ENCODE measurements around the gene UBALD1. TPM values are rescaled to one million over a fixed set of nuclear protein-coding genes. Genes with fewer than 3 reads are reported as not detected.

The UBALD1 gene
- total RNA-seq, 1 experiment from 2014 or later, result 45.9 TPM

GRCh38 chr16:4603624-4604170 lies 11.0 kb downstream of the UBALD1 start:
- Histone ChIP-seq H3K9me2 (ENCODE audit: insufficient read depth) (no peaks in the 10 kb centered on the region), H4K20me1 (ENCODE audit: insufficient read depth) (no peaks in the 10 kb centered on the region), H3K79me2 (ENCODE audit: insufficient read depth, low read length) (no peaks in the 10 kb centered on the region), H3K9me3 (ENCODE audit: control insufficient read depth in 1 of 2, insufficient read depth in 1 of 2, low read depth in 1 of 2, low read length in 2 of 2) (no peaks in the 10 kb centered on the region), H3K4me3 (replicated peaks in 1 of 2; ENCODE audit: low read depth in 1 of 2, low read length in 2 of 2) (no peak overlapping the region), H3K27me3 (ENCODE audit: insufficient read depth, low read length) (no peaks in the 10 kb centered on the region), H3K4me2 (ENCODE audit: low read length) (no peak overlapping the region), H3K4me1 (ENCODE audit: control insufficient read depth in 1 of 2, insufficient read depth in 2 of 2, low read length in 2 of 2) (no peaks in the 10 kb centered on the region), H3K27ac (ENCODE audit: low read depth, low read length) (no peak overlapping the region), H3K36me3 (ENCODE audit: control insufficient read depth in 1 of 2, insufficient read depth in 2 of 2, low read length in 2 of 2) (peaks cover 0 to 6% of the 10 kb centered on the region in 2 experiments; a peak in 2 of 4 replicates), H3K9ac (ENCODE audit: low read length) (no peak overlapping the region), H2AFZ (ENCODE audit: low read depth, low read length, poor library complexity, severe bottlenecking) (no peak overlapping the region)
- no peak for DNase-seq (ENCODE audit: low read depth, low spot score)
- no peak for ATAC-seq
- POLR2A ChIA-PET, result no interaction called here
- no TSS peak for BruUV-seq (replicated peaks)
- RAD21 ChIA-PET (ENCODE audit: low non-redundant PET in 1 of 2, low total read pairs in 2 of 2, uncharacterized antibody in 2 of 2, unreplicated experiment in 2 of 2), result no interaction called here
- intact Hi-C loops (cut with micrococcal nuclease), result no loop called here
- CTCF ChIA-PET, result no interaction called here
- no peak for TF ChIP-seq EZH2phosphoT487 (IDR thresholded peaks at IDR 0.05; ENCODE audit: borderline replicate concordance)
- TF ChIP-seq SP1 (IDR thresholded peaks at IDR 0.05; ENCODE audit: low read depth), result no peak
- no peak for TF ChIP-seq ZBTB33 (IDR thresholded peaks at IDR 0.05; ENCODE audit: extremely low read depth, insufficient replicate concordance, low read length)
- no peak for TF ChIP-seq REST (IDR thresholded peaks at IDR 0.05; ENCODE audit: low read depth)
- TF ChIP-seq CTCF (IDR thresholded peaks at IDR 0.05 in 2 of 3, conservative IDR thresholded peaks at IDR 0.05 in 1 of 3; ENCODE audit: borderline replicate concordance in 1 of 3, insufficient read depth in 1 of 3, low read depth in 2 of 3, low read length in 2 of 3), result no peak
- TF ChIP-seq POLR2AphosphoS5 (IDR thresholded peaks at IDR 0.05; ENCODE audit: low read depth, low read length), result no peak
- TF ChIP-seq ZNF274 (IDR thresholded peaks at IDR 0.05; ENCODE audit: low read depth, low read length), result no peak
- TF ChIP-seq ATF3 (IDR thresholded peaks at IDR 0.05), result no peak
- TF ChIP-seq EZH2 (IDR thresholded peaks at IDR 0.05), result no peak
- no peak for TF ChIP-seq SRF (IDR thresholded peaks at IDR 0.05; ENCODE audit: low read depth)
- no peak for TF ChIP-seq JUND (IDR thresholded peaks at IDR 0.05)
- no peak for TF ChIP-seq POLR2A (IDR thresholded peaks at IDR 0.05; ENCODE audit: borderline replicate concordance, extremely low read depth, insufficient read depth, insufficient read length)
- TF ChIP-seq CEBPB (IDR thresholded peaks at IDR 0.05; ENCODE audit: low read depth), result no peak
- TF ChIP-seq CBX3 (IDR thresholded peaks at IDR 0.05; ENCODE audit: low read depth), result no peak
- no peak for TF ChIP-seq FOSL1 (IDR thresholded peaks at IDR 0.05; ENCODE audit: low read depth)
- no peak for TF ChIP-seq SIN3A (IDR thresholded peaks at IDR 0.05; ENCODE audit: low read depth)
- no peak for TF ChIP-seq EGR1 (IDR thresholded peaks at IDR 0.05; ENCODE audit: low read depth)
- no peak for TF ChIP-seq MAX (IDR thresholded peaks at IDR 0.05)
- TF ChIP-seq YY1 (IDR thresholded peaks at IDR 0.05; ENCODE audit: extremely low read depth, insufficient replicate concordance, low read depth, low read length), result no peak
- no peak for TF ChIP-seq ELF1 (IDR thresholded peaks at IDR 0.05; ENCODE audit: borderline replicate concordance, low read depth)

Measured in HCT116 (cell line).